ENCODE measurements around the gene ALAD.

Gene ALAD

DNA sequence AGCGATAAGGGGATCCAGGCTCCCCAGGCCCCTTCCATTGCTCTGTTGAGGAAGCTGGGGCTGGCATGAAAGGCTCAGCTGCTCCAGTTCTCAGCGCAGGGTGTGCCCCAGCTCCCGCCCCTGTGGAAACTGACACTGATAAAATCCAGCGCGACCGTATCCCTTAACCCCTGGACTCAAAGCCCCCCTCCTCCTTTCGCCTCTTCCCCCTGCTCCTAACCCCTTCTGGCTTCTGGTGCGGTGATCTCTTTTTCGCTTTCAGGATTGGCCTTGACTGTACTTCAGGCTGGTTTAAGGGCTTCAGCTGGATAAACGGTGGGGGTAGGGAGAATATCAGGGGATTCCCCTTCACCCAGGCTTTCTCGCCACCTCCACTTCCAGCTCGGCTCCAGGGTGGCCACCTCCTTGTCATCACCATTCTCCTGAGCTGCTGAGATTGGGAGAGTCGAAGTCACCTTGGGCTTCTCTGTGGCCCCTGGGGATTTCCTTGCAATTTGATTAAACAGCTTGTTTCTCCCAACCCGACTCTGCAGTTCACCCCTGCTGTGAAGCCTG is 50.9 kb downstream of the ALAD start:
- DNase-seq (ENCODE audit: low read depth in 3 of 3, low spot score in 1 of 3), result no peak

GRCh38 chr9:113349445-113350094 is 51.5 kb downstream of the ALAD start, which contains the start of gene BSPRY:
BSPRY (plus strand) TSS chr9:113349541; CDS start chr9:113349580, 39 bp downstream.
- peak in 2 of 3 donors; percentile 5 to 10 for DNase-seq (ENCODE audit: low read depth in 3 of 3, low spot score in 1 of 3)

DNA sequence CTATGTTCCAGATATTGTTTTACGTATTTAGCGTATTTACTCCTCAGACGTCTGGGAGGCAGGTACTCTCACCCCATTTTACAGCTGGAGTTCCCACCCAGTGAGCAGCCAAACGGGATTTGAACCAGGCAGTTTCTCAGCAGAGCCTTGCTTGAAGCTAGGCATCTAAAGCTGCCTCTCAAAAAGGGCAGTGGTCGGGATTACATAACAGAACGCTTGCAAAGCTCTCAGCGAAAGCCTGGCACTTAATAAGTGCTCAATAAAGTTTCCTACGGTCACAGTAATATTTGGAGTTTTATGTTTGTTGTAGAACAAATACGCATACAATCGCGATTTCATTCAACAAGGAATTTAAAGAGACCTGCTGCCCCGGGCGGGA is 52.0 kb downstream of the ALAD start:
- DNase-seq (ENCODE audit: low read depth in 3 of 3, low spot score in 1 of 3), result no peak

GRCh38 chr9:113348437-113348836 is 52.6 kb downstream of the ALAD start:
- no peak for DNase-seq (ENCODE audit: low read depth in 3 of 3, low spot score in 1 of 3)

DNA sequence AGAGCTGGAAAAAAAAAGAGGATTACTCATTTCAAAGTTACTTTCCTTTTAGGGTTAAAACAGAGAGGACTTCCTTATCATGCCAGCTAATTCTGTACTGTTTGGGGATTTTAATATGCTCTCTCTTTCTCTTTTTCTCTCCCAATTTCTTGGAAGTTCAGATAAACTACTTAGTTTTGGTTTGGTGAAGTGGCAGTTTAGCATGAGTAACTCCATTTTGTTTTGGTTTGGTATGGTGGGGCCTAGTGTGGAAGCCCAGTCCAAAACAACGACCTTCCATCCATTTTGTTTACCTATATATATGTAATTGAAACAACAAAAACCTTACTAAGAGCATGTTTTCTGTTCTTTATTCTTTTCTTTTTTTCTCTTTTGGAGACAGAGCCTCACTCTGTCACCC is 55.4 kb downstream of the ALAD start:
- no peak for DNase-seq (ENCODE audit: low read depth in 3 of 3, low spot score in 1 of 3)

DNA sequence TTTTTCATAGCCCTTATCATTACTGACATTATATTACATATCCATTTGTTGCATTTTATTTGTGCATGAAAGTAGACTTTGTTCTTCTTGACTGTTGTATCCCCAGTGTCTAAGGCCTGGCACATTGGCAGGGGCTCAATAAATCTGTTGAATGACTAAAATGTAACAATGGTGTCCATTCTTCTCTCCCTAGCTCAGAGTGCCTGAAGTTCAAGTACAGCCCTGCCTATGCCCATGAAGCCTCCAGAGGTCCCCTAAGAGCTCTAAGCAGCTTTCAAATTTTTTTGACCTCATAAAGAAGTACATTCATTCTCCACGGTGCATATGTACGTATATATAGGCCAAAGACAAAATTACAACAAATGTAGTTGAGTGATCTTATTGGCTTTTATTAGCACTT is 55.9 kb downstream of the ALAD start:
- no peak for DNase-seq (ENCODE audit: low read depth in 3 of 3, low spot score in 1 of 3)

- no peak for DNase-seq (ENCODE audit: low read depth in 3 of 3, low spot score in 1 of 3)
Measured at GRCh38 chr9:113343732-113344231, 57.3 kb downstream of the ALAD start.

DNA sequence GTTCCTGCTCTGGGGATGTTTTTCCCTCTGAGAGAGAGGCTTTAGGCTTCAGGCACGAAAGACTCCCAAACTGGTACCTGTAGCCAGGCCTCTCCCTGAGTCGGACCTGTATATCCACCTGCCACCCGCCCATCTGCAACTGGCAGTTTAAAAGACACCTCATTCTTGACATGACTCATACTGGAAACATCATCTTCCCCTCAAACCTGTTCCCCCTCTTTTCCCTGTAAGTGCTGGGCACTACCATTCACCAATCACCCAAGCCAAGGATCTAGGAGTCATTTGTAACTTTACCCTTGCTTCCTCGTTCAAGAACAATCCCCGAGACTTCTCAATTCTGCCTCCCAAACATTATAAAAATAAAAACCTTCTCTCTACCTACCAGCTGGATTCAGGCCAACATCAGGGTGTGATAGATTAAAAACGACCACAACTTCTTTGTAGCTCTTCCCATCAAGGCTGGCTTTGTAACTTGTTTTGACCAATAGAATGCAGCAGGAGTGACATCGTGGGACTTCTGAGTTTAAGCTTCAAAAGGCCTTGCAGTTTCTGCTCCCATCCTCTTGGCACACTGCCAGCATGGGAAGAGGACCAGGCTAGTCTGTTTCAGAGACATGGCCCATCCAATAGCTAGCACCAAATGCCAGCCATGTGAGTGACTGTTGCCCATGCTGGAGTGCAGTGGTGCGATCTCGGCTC is 59.2 kb downstream of the ALAD start:
- no peak for DNase-seq (ENCODE audit: low read depth in 3 of 3, low spot score in 1 of 3)

DNA sequence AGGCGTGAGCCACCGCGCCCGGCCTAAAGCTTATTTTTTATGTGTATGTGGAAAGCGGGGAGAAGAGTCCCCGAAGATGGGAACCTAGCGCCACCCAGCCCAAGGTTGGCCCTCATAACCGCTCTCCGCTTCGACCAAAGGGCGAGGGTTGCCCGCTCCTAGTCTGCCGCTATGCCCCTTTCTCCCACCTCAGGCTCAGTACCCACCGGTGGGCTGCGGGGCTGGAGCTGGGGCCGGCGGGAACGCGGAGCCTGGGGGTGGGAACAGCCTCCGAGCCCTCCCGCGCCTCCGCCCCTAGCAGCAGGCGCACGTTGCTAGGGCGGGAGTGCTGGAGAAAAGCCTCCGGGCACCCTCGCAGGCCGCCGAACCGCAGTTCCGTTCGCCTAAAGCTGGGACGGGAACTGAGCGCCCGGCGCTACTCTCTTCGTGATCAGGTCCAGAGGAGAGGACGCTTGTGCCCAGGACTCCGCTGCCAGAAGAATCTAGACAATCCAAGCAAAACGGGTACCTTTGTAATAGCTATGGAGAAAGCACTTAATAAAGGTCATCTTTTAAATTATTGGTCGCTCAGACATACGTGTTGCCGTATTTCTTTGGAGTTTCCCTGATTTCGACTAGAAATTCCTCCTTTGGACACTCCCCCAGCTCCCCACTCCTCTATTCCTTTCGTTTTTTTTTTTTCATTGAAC is 60.9 kb downstream of the ALAD start, which contains the start of gene WDR31:
Gene WDR31, minus strand, starts transcription at position 265 of the 689 bp plus-strand sequence. CDS start 8,253 bp downstream, outside the sequence.
- DNase-seq (ENCODE audit: low read depth in 3 of 3, low spot score in 1 of 3), result peak; percentile 38 to 79 (median 68)

DNA sequence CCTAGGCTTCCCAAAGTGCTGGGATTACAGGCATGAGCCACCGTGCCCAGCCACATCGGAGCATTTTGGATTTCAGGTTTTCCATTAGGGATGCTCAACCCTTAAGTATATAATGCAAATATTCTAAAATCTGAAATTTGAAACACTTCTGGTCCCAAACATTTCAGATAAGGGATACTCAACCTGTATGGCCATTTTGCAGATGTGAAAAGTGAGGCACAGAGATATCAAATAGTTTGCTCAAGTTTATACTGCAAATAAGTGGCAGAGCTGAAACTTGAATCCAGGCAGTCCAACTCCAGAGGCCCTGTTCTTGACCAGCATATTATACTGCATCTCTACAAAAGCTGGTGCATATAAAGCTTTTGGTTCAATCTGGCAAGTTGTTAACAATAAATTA is 63.4 kb downstream of the ALAD start:
- no peak for DNase-seq (ENCODE audit: low read depth in 3 of 3, low spot score in 1 of 3)

Measured in stimulated activated CD4-positive, alpha-beta T cell treated with anti-CD3 and anti-CD28 coated beads, TNF-alpha, amount 100 ng/mL, for 1 hour (primary cell).